ENCODE measurements around the gene CHST12. TPM values are rescaled to one million over a fixed set of nuclear protein-coding genes. Genes with fewer than 3 reads are reported as not detected.
"Not testable (repeated sequence)": the region's sequence is repeated elsewhere in the genome, so short reads cannot be mapped to it uniquely, and the experiment has no call there.

CHST12 gene
- total RNA-seq, 1 experiment from 2014 or later: 12.9 TPM

DNA sequence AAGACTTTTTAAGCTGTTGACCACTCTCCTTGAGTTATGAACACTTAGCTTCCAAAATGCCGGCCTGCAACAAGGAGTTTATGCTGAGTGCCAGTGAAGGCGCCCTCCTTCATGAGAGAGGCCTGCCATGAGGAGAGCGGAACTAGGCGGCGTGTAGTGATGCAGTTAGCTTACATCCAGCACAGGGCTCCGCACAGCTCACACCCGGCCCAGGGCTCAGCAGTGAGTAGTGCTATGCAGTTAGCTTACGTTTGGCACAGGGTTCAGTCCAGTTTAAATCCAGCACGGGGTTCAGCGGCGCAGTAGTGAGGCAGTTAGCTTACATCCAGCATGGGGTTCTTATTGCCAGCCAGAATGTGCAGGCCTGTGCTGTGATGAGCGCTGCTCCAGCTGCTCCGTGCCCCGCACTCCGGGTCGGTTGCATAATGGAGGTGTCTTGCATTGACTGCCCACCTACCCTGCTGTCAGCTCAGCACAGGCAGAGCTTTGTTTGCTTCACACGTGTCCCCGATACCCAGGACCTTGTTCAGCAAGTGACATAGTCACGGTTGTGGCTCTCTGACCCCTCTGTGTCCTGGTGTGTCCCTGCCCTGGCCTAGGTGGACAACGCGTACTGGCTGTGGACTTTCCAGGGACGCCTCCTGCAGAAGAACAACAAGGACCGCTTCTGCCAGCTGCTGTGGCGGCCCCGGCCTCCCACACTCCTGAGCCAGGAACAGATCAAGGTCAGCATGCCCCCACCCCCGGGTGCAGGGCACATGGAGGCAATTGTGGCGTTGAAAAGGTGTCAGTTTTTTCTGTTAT lies 26.9 kb upstream of the CHST12 start:
- no peak for TF ChIP-seq EZH2phosphoT487 (IDR thresholded peaks at IDR 0.05; ENCODE audit: borderline replicate concordance, low read length)
- no peak for TF ChIP-seq EZH2 (IDR thresholded peaks at IDR 0.05; ENCODE audit: low read length, unreplicated experiment)
- TF ChIP-seq, protein P1, sequence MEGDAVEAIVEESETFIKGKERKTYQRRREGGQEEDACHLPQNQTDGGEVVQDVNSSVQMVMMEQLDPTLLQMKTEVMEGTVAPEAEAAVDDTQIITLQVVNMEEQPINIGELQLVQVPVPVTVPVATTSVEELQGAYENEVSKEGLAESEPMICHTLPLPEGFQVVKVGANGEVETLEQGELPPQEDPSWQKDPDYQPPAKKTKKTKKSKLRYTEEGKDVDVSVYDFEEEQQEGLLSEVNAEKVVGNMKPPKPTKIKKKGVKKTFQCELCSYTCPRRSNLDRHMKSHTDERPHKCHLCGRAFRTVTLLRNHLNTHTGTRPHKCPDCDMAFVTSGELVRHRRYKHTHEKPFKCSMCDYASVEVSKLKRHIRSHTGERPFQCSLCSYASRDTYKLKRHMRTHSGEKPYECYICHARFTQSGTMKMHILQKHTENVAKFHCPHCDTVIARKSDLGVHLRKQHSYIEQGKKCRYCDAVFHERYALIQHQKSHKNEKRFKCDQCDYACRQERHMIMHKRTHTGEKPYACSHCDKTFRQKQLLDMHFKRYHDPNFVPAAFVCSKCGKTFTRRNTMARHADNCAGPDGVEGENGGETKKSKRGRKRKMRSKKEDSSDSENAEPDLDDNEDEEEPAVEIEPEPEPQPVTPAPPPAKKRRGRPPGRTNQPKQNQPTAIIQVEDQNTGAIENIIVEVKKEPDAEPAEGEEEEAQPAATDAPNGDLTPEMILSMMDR (conservative IDR thresholded peaks at IDR 0.05; ENCODE audit: low read depth, low read length): no peak

DNA sequence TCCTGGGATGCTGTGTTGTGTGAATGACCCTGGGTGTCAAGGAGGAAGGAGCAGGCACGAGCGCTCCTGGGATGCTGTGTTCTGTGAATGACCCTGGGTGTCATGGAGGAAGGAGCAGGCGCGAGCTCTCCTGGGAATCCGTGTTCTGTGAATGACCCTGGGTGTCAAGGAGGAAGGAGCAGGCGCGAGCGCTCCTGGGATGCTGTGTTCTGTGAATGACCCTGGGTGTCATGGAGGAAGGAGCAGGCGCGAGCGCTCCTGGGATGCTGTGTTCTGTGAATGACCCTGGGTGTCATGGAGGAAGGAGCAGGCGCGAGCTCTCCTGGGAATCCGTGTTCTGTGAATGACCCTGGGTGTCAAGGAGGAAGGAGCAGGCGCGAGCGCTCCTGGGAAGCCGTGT lies 25.9 kb upstream of the CHST12 start:
- DNase-seq; intact Hi-C loops (cut with micrococcal nuclease); H3K4me3 ChIP-seq (ENCODE audit: low read length); BruUV-seq (replicated peaks); H3K9me2 ChIP-seq (replicated peaks; ENCODE audit: low read length); H3F3A ChIP-seq (ENCODE audit: low read length, unreplicated experiment); CTCF ChIA-PET; ATAC-seq; H3K9me3 ChIP-seq (ENCODE audit: low read length); POLR2A ChIA-PET (ENCODE audit: unreplicated experiment); H3K4me2 ChIP-seq (ENCODE audit: low read length); H3K9ac ChIP-seq (ENCODE audit: low read length); H3K27ac ChIP-seq (ENCODE audit: low read length); H2AFZ ChIP-seq (ENCODE audit: low read length); H3K27me3 ChIP-seq (ENCODE audit: low read length); H3K4me1 ChIP-seq (ENCODE audit: insufficient read depth, low read length): not testable (repeated sequence)
- peaks cover 73% of the 10 kb centered on the region for H3K36me3 ChIP-seq (ENCODE audit: low read depth, low read length)
- H4K20me1 ChIP-seq (ENCODE audit: low read length): peaks cover 33% of the 10 kb centered on the region
- H3K79me2 ChIP-seq (ENCODE audit: low read length): peaks cover 48% of the 10 kb centered on the region

More for the DNA sequence above, 26.9 kb upstream of the CHST12 start:
- Histone ChIP-seq H3K9me3 (ENCODE audit: low read length) (no peaks in the 10 kb centered on the region), H4K20me1 (ENCODE audit: low read length) (peaks cover 36% of the 10 kb centered on the region), H3K27me3 (ENCODE audit: low read length) (no peaks in the 10 kb centered on the region), H3K9me2 (replicated peaks; ENCODE audit: low read length) (no peaks in the 10 kb centered on the region), H3K36me3 (ENCODE audit: low read depth, low read length) (peaks cover 75% of the 10 kb centered on the region), H2AFZ (ENCODE audit: low read length) (no peak overlapping the region), H3K79me2 (ENCODE audit: low read length) (peaks cover 57% of the 10 kb centered on the region), H3K4me2 (ENCODE audit: low read length) (no peak overlapping the region), H3K9ac (ENCODE audit: low read length) (no peak overlapping the region), H3K27ac (ENCODE audit: low read length) (no peak overlapping the region), H3K4me1 (ENCODE audit: insufficient read depth, low read length) (no peaks in the 10 kb centered on the region), H3K4me3 (ENCODE audit: low read length) (no peak overlapping the region), H3F3A (ENCODE audit: low read length, unreplicated experiment) (no peaks in the 10 kb centered on the region)
- ATAC-seq (no peak), DNase-seq (no peak)
- intact Hi-C loops (cut with micrococcal nuclease): no loop called here
- no TSS peak for BruUV-seq (replicated peaks)
- ChIA-PET CTCF (interaction anchor here (0.6 kb wide), 1 partner anchor 37 kb away, joined by 6 read pairs; no protein-coding TSS in a partner anchor), POLR2A (ENCODE audit: unreplicated experiment) (no interaction called here)

DNA sequence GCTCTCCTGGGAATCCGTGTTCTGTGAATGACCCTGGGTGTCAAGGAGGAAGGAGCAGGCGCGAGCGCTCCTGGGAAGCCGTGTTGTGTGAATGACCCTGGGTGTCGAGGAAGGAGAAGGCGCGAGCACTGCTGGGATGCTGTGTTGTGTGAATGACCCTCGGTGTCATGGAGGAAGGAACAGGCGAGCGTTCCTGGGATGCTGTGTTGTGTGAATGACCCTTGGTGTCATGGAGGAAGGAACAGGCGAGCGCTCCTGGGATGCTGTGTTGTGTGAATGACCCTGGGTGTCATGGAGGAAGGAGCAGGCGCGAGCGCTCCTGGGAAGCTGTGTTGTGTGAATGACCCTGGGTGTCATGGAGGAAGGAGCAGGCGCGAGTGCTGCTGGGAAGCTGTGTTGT lies 25.3 kb upstream of the CHST12 start:
- H3K27me3 ChIP-seq (ENCODE audit: low read length); intact Hi-C loops (cut with micrococcal nuclease); H3K4me1 ChIP-seq (ENCODE audit: insufficient read depth, low read length); H3K9me3 ChIP-seq (ENCODE audit: low read length); H3K27ac ChIP-seq (ENCODE audit: low read length); DNase-seq; BruUV-seq (replicated peaks); H3F3A ChIP-seq (ENCODE audit: low read length, unreplicated experiment); H3K4me2 ChIP-seq (ENCODE audit: low read length); H3K9me2 ChIP-seq (replicated peaks; ENCODE audit: low read length); CTCF ChIA-PET; H2AFZ ChIP-seq (ENCODE audit: low read length); H3K9ac ChIP-seq (ENCODE audit: low read length); POLR2A ChIA-PET (ENCODE audit: unreplicated experiment); H3K4me3 ChIP-seq (ENCODE audit: low read length); ATAC-seq: not testable (repeated sequence)
- Histone ChIP-seq H4K20me1 (ENCODE audit: low read length) (peaks cover 29% of the 10 kb centered on the region), H3K36me3 (ENCODE audit: low read depth, low read length) (peaks cover 66% of the 10 kb centered on the region), H3K79me2 (ENCODE audit: low read length) (peaks cover 41% of the 10 kb centered on the region)
